ENCODE data around the gene RPN1. TPM values are rescaled to one million over a fixed set of nuclear protein-coding genes. Genes with fewer than 3 reads are reported as not detected.
"Not testable (repeated sequence)": the region's sequence is repeated elsewhere in the genome, so short reads cannot be mapped to it uniquely, and the experiment has no call there.

The RPN1 gene
- total RNA-seq, 2 experiments from 2014 or later, result 193 to 196 TPM

DNA sequence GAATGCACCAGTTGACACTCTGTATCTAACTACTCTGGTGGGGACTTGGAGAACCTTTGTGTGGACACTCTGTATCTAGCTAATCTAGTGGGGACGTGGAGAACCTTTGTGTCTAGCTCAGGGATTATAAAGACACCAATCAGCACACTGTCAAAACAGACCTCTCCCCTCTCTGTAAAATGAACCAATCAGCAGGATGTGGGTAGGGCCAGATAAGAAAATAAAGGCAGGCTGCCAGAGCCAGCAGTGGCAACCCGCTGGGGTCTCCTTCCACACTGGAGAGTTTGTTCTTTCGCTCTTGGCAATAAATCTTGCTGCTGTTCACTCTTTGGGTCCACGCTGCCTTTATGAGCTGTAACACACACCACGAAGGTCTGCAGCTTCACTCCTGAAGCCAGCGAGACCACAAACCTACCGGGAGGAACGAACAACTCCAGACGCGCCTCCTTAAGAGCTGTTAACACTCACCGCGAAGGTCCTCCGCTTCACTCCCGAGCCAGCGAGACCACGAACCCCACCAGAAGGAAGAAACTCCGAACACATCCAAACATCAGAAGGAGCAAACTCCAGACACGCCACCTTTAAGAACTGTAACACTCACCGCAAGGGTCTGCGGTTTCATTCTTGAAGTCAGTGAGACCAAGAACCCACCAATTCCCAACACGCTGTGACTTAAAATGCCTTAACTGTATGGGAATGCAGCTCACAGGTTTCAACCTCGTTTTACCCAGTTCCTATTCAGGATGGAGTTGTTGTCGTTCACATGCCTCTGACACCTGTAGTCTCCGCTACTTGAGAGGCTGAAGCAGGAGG lies 3.6 kb upstream of the RPN1 start:
- POLR2A ChIA-PET, result interaction anchor here (0.6 kb wide), 1 partner anchor 38 kb away, joined by 4 read pairs; no protein-coding TSS in a partner anchor
- CTCF ChIA-PET, result interaction anchor here (0.5 to 1.4 kb wide), 8 partner anchors 12 to 225 kb away, joined by 3 to 4 read pairs (median 3); partner anchors contain the start of gene RAB7A

- POLR2A ChIA-PET, result not testable (repeated sequence)
- CTCF ChIA-PET, result interaction anchor here (0.8 to 1.4 kb wide), 6 partner anchors 25 to 225 kb away, joined by 3 to 4 read pairs (median 3); partner anchors contain the start of gene RAB7A
These were observed 2.9 kb upstream of the RPN1 start for GRCh38 chr3:128653383-128653992.

DNA sequence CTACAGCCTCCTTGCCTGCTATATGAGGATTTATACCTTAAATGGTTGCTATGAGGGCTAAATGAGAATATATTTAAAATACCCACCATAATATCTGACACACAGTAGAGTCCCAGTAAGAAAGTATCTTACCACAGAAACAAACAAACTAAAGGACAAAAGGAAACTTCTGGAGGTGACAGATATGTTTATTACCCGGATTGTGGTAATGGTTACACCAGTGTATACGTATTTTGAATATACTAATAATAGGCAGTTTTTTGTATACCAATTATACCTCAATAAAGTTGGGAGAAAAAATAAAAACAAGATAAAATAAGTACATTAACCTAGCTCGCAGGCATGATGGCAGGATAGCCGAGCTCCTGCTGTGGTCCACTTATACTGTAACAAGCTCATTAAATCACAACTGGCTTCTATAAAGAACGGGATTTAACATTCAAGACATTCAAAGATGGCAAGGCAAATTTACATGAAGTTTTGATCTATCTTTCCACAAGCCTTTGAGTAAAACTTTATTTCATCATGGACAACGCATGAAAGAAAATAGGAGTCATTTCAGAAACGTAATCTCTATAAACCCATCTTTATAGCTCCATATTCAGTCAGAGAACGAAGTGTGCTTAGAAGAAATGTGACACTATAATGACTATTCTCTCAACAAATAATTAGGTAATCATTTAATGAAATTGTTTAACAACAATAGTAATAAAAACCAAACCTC lies 1.5 kb downstream of the RPN1 start:
- CTCF ChIA-PET, result interaction anchor here (1.1 to 1.2 kb wide), 2 partner anchors 31 to 140 kb away, joined by 3 to 4 read pairs; no protein-coding TSS in a partner anchor
- POLR2A ChIA-PET, result interaction anchor here (0.7 to 1.2 kb wide), 2 partner anchors 115 to 155 kb away, joined by 3 read pairs; no protein-coding TSS in a partner anchor

DNA sequence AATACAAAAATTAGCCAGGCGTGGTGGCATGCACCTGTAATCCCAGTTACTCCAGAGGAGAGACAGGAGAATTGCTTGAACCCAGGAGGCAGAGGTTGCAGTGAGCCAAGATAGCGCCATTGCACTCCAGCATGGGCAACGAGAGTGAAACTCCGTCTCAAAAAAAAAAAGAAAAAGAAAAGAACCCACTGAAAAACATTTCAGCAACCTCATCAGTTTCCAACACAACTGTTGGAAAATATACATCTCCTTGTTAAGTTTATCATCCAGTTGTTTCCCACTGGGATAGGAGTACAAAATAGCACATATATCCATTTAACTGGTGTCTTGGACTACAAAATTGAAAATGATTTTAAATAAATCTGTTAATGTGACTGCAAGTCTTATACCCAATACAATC lies 2.2 kb downstream of the RPN1 start:
- ChIA-PET CTCF (interaction anchor here (1.1 to 1.2 kb wide), 2 partner anchors 31 to 141 kb away, joined by 3 to 4 read pairs; no protein-coding TSS in a partner anchor), POLR2A (no interaction called here)

DNA sequence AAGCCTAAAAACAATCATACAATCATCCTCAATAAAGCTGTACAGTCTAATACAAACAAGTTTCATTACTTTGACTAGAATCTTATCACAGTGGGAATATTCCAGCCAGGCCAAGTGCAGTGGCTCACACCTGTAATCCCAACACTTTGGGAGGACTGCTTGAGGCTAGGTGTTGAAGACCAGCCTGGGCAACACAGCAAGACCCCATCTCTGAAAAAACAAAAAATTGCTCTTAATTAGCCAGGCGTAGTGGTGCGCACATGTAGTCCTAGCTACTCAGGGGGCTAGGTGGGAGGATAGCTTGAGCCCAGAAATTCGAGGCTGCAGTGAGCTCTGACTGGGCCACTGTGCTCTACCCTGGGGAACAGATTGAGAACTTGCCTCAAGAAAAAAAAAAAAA lies 3.3 kb downstream of the RPN1 start:
- CTCF ChIA-PET, result interaction anchor here (1.0 kb wide), 1 partner anchor 29 kb away, joined by 3 read pairs; no protein-coding TSS in a partner anchor
- POLR2A ChIA-PET, result no interaction called here

GRCh38 chr3:128634075-128634611 lies 16.5 kb downstream of the RPN1 start:
- ChIA-PET CTCF (no interaction called here), POLR2A (no interaction called here)

DNA sequence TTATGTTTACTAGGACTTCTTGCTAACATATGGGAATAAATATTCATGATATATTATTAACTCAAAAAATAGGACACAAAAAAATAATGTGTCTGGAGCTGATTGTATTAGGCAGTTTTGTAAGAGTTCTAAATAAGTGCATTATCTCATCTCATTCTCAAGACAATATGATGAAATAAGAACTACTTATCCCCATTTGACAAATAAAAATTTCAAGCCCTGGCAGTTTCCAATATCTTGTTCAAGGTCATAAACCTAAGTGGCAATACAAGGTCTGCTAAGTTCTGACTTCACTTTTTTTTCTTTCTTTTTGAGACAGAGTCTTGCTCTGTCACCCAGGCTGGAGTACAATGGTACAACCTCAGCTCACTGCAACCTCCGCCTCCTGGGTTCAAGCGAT lies 18.3 kb downstream of the RPN1 start:
- ChIA-PET CTCF (no interaction called here), POLR2A (no interaction called here)

DNA sequence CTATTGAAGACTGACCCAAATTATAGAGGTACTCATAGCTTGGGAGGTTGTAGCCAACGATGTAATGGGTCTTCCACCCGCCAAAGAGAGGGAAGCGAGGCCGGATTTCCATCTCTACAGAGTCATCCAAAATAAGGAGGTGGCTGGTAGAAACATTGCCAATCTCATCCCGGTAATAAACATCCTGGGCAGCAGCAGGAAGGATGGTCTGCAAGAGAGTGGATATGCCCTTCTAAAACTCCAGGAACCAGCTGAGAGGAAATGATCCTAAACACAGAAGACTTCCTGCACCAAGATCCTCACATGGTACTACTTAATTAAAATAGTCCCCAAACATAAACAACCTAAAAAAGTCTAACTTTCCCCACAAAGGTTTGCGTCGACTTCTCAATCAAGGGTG lies 20.7 kb downstream of the RPN1 start:
- ChIA-PET CTCF (no interaction called here), POLR2A (no interaction called here)

GRCh38 chr3:128625409-128625945 lies 25.1 kb downstream of the RPN1 start:
- POLR2A ChIA-PET, result no interaction called here
- CTCF ChIA-PET, result interaction anchor here (0.6 kb wide), 2 partner anchors 17 to 33 kb away, joined by 3 read pairs; no protein-coding TSS in a partner anchor

DNA sequence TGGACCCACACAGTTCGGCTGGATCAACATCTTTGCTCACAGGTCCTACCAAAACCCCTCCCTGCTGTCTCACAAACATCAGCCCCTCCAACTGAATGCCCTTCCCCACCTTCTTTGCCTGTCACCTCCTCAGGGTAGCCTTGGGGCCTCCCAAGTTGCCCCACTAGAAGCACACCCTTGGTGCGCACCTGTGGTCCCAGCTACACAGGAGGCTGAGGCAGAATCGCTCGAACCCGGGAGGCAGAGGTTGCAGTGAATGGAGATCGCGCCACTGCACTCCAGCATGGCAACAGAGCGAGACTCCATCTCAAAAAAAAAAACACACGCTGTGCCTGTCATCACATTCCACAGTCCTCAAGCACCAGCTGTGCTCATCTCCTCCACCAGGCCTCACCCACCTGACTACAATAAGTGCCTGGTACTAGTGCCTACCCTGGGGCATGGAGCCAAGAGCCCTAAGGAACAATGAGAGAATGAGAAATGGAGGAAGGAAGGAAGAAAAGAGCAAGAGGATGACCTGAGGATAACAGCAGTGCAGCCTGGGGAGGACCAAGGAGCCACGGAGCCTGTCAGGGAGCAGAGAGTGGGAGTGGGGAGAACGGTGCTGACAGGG lies 26.0 kb downstream of the RPN1 start:
- CTCF ChIA-PET, result no interaction called here
- POLR2A ChIA-PET, result no interaction called here

GRCh38 chr3:128623762-128624176 lies 26.8 kb downstream of the RPN1 start:
- CTCF ChIA-PET, result no interaction called here

DNA sequence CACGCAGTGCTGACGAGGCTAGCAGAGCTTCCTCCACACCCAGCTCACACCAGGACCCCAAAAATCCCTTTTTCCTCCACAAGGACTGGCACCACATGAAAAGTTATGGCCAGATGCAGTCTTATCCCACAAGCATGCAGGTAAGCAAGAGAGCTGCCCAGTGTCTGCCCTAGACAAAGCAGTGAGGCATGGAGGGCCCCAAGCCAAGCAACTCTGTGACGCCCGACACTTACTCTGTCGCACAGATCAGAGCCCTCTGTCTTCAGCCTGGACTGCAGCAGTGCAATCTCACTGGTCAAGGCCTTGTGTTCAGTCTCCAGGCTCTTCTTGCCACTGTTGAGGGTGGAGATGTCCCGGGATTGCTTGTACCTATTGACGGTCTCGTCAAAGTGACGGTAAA lies 28.7 kb downstream of the RPN1 start:
- CTCF ChIA-PET, result no interaction called here
- POLR2A ChIA-PET, result no interaction called here

More at GRCh38 chr3:128623762-128624176, 26.8 kb downstream of the RPN1 start:
- POLR2A ChIA-PET, result no interaction called here

- CTCF ChIA-PET, result no interaction called here
- POLR2A ChIA-PET, result no interaction called here
These were observed 29.4 kb downstream of the RPN1 start for GRCh38 chr3:128621234-128621633.

DNA sequence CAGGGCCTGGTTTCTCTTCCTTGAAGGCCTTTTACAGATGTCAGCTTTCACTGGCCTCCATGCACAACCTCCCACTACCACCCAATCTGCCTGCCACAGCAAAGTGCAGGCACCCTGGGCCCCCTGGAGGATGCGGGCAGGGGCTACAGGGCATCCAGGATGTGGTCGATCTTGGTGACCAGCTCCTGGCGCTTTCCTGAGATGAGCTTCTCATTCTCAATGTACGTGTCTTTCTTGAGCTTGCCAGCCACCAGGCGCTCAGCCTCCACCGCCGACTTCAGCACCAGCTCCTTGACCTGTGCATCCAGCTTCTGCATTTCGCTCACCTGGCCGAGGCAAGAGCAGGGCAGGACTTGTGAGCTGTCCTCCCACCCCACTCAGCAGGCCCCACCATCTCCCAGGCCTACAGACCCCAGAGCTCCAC lies 30.3 kb downstream of the RPN1 start:
- ChIA-PET POLR2A (interaction anchor here (0.7 kb wide), 1 partner anchor 278 kb away, joined by 5 read pairs; no protein-coding TSS in a partner anchor), CTCF (interaction anchor here (0.8 kb wide), 2 partner anchors 12 to 176 kb away, joined by 3 to 4 read pairs; no protein-coding TSS in a partner anchor)

GRCh38 chr3:128619146-128619890 lies 31.3 kb downstream of the RPN1 start:
- ChIA-PET POLR2A (no interaction called here), CTCF (interaction anchor here (1.1 to 4.2 kb wide), 2 partner anchors 12 to 176 kb away, joined by 3 to 32 read pairs; no protein-coding TSS in a partner anchor)

GRCh38 chr3:128618398-128618726 lies 32.3 kb downstream of the RPN1 start:
- POLR2A ChIA-PET, result interaction anchor here (1.3 kb wide), 1 partner anchor 260 kb away, joined by 6 read pairs; no protein-coding TSS in a partner anchor
- CTCF ChIA-PET, result interaction anchor here (0.5 to 4.2 kb wide), 19 partner anchors 11 to 658 kb away, joined by 3 to 32 read pairs (median 4); partner anchors contain the start of gene RPN1

DNA sequence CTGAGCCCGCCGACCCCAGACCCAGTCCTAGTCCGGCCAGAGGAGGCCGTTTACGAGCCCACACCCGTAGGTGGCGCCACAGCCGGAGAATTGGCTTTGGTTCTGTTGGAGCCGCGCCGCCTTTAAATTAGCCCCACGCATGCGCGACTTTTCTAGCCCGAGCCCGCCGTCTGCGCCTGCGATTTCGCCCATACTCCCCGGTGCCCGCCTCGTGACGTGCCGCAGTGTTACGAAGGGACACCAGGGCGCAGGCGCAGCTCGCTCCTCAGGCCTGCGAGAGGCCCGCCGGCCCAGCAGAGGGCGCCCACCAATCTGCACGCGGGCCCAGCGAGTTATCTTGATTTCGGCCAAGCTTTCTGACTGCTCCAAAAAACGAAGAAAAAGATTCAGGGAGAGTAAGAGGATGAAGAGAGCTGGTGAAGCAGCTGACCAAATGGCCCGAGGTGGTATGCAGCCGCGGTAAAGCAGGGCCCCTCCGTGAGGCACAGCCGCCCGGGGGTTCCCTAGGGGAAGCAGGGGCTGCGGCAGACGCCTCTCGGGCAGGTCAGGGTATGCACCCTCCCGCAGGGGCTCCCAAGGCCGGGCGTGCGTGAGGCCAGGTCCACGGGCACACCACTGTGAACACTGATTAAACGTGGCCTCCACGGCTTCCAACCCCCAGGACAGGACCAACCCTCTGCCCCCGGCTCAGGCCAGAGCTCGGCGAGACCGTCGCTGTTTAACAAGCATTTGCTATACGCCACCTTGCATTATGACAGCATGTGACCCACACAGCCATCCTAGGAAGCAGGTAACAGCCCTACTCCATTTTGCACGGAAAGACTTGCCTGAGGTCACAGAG lies 32.8 kb downstream of the RPN1 start:
- POLR2A ChIA-PET, result interaction anchor here (1.3 kb wide), 1 partner anchor 261 kb away, joined by 6 read pairs; no protein-coding TSS in a partner anchor
- CTCF ChIA-PET, result interaction anchor here (0.5 to 4.2 kb wide), 33 partner anchors 11 to 659 kb away, joined by 3 to 32 read pairs (median 3); partner anchors contain the start of gene RPN1

All from activated CD8-positive, alpha-beta memory T cell treated with anti-CD3 and anti-CD28 coated beads for 36 hours (primary cell).